Measurements from ENCODE around the gene THOC6.
A peak's percentile ranks its signal among the peaks of the same experiment; 100 is the strongest.
"Not testable (repeated sequence)": the region's sequence is repeated elsewhere in the genome, so short reads cannot be mapped to it uniquely, and the experiment has no call there.

Gene THOC6

DNA sequence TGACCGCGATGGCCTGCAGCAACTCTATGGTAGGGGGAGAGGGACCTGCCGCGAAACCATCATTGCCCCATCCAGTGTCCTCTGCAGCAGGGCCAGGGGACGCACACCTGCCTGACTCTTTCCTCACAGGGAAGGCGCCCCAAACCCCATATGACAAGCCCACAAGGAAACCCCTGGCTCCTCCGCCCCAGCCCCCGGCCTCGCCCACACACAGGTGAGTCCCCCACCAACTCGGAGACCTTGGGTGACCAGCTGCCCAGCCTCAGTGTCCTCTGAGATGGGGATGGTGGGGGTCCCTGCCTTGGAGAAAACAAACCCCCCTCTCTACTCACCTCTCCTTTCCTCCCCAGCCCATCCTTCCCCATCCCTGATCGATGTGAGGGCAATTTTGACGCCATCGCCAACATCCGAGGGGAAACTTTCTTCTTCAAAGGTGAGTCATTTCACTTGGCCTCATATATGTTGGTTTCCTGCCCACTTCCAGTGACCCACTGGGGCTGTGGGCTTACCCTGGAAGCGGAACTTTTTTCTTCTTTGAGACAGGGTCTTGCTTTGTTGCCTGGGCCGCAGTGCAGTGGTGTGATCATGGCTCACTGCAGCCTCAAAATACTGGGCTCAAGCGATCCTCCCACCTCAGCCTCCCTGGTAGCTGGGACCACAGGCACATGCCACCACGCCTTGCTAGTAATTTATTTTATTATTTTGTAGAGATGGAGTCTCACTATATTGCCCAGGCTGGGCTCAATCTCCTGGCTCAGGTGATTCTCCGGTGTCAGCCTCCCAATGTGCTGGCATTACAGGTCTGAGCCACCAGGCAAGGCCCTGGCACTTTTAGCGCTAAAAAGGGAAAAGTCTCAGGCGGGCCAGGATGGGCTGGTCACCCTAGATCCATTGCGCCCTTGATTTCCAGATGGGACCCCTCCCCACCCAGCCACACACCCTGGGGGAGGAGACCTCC lies 33.6 kb downstream of the THOC6 start:
- no peak for DNase-seq

DNA sequence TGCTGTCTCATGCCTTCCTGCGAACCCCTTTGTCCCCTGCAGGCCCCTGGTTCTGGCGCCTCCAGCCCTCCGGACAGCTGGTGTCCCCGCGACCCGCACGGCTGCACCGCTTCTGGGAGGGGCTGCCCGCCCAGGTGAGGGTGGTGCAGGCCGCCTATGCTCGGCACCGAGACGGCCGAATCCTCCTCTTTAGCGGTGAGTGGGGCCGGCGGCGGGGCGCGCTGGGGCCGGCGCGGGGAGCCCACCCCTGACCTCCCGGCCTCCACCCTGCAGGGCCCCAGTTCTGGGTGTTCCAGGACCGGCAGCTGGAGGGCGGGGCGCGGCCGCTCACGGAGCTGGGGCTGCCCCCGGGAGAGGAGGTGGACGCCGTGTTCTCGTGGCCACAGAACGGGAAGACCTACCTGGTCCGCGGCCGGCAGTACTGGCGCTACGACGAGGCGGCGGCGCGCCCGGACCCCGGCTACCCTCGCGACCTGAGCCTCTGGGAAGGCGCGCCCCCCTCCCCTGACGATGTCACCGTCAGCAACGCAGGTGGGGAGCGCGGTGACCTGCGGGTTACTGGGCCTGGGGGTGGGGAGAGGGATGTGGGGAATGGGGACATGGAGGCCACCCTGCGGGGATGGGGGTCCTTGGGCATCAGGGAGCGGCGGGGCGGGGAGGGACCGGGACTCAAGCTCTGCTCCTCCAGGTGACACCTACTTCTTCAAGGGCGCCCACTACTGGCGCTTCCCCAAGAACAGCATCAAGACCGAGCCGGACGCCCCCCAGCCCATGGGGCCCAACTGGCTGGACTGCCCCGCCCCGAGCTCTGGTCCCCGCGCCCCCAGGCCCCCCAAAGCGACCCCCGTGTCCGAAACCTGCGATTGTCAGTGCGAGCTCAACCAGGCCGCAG lies 34.5 kb downstream of the THOC6 start:
- no peak for DNase-seq

DNA sequence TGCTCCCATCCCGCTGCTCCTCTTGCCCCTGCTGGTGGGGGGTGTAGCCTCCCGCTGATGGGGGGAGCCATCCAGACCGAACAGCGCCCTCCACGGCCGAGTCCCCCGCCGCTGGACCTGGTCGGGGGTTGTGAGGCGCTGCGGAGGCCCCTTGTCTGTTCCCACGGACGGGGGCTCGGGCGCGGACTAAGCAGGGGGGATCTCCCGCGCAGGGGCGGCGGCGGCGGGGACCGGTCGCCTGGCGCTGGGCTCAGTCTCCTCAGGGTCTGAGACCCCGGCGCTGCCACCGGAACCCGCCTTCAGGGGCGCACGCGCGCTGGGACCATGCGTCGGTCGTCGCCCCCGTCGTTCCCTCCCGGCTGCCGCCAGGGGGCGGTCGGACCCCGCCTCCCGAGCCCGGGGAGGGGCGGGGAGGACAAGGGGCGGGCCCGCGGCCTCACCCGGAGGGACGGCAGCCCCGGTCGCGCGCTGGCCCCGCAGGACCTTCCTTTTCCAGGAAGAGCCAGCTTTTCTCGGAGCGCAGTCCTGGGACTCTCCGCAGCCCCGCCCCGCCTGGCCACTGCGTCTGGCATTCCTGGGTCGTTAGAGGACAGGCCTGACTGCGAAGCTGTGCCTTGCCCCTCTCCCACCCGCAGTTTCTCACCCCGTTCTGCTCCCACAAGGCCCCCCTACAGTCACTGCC lies 35.3 kb downstream of the THOC6 start:
- peak; percentile 86 for DNase-seq

DNA sequence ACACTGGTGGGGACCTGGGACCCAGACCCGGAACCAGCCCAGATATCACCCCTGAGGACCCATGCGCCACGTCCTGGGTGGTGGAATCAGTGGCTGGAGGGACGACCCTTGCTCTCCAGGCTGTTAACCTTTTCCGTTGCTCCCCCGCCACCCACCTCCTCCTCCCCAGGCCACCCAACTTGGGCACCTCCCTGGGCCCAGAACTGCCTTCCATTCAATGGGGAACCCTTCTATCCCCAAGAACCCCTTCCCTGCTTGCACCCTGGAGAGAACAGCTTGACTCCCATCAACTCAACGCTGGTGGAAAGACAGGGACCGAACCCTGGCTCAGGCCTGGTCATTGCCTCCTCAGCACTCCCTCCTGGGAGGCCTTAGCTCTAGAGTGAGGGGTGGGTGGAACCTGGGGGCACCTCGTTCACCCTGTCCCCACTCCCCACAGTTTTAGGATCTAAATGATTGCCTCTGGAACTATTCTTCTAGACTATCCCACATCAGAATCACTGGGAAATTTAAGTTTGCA lies 35.9 kb downstream of the THOC6 start:
- no peak for DNase-seq

DNA sequence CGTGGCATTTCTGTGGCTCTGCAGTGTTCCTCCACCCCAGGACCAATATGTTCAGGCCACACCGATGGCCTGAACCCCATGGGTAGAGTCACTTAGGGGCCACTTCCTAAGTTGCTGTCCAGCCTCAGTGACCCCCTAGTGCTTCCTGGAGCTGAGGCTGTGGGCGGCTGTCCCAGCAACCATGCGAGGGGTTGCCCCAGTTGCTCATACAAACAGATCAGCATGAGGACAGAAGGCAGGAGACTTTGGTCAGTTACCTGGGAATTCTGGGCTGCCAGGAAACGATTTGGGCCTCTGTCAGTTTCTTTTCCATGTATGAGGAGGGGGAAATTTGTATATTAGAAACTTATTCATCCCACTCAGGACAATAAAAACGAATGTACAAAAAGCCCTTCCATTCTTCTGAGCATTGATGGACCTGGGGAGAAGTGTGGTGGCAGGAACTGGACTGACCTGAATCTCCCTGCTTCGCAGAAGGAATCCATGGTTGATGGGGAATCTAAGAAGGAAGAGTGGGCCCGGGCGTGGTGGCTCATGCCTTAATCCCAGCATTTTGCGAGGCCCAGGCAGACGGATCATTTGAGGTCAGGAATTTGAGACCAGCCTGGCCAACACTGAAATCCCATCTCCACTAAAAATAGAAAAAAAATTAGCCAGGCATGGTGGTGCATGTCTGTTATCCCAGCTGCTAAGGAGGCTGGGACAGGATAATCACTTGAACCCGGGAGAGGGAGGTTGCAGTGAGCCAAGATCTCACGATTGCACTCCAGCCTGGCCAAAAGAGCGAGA lies 36.7 kb downstream of the THOC6 start:
- DNase-seq = no peak

DNA sequence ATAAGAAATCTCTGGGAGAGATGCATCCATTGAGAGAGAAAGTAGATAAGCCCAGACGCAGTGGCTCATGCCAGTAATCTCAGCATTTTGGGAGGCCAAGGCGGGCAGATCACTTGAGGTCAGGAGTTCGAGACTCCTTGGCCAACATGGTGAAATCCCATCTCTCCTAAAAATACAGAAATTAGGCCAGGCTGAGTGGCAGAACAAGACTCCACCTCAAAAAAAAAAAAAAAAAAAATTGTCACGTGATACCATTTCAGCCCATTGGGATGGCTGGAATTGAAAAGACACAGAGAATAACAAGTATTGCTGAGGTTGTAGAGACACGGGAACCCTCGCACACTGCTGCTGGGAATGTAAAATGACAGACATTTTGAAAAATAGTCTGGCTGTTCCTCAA lies 38.7 kb downstream of the THOC6 start:
- no peak for DNase-seq

DNA sequence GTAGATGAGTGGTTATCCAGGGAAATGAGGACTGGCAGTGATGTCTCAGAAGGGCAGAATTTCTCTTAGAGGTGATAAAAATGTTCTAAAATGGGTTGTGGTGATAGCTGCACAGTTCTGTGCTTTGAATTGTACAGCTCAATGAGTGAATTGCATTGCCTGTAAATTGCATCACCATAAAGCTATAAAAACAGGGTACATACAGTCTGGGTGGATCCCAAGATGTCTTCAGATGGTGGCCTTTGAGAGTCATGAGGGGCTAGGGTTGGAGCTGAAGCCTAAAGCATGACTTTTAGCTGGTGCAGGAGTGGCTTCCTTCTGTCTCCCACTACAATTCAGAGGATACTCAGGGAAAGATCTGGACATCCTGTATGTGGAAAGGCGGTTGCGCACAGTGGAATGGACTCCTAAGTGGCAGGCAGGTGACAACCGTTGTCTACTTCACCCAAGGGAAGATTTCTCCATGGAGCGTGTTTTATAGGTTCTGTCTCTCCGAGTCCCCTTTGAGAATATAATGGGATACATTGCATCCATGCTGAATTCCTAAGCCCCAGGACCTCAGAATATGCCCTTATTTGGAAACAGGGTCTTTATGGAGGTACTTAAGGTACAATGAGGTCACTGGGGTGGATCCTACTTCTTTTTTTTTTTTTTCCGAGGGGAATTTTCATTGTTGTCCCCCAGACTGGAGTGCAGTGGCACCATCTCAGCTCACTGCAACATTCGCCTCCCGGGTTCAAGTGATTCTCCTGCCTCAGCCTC lies 40.0 kb downstream of the THOC6 start:
- no peak for DNase-seq

DNA sequence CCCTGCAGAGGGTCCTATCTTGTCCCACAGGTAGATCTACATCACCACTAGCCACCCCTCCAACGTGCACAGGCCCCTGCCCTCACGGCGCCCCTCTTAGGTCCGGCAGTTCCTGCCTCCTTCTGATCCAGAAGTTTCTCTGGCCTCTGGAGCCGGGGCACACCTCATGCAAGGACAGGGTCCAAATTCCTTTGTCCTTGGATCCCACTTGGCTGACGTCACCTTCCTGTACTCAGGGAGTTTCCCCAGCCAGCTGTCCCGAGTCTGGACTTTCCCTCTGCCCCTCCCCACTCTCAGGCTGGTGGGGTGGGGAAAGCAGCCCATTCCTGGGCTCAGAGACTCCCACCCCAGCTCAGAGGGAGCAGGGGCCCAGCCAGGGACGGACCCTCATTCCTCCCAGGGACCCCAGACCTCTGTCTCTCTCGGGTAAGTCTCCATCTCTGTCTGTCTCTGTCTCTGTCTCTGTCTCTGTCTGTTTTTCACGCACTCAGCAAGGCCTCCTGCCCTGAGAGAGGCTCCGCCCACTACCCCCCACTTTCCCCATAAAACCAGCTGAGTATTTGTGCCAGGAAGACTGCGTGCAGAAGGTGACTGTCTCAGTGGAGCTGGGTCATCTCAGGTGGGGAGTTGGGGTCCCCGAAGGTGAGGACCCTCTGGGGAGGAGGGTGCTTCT lies 41.4 kb downstream of the THOC6 start, which contains the start of gene IL32:
TSS of gene IL32 (plus strand) at position 572 of the 673 bp plus-strand sequence. CDS start 172 bp downstream, outside the sequence.
- peak; percentile 76 for DNase-seq

DNA sequence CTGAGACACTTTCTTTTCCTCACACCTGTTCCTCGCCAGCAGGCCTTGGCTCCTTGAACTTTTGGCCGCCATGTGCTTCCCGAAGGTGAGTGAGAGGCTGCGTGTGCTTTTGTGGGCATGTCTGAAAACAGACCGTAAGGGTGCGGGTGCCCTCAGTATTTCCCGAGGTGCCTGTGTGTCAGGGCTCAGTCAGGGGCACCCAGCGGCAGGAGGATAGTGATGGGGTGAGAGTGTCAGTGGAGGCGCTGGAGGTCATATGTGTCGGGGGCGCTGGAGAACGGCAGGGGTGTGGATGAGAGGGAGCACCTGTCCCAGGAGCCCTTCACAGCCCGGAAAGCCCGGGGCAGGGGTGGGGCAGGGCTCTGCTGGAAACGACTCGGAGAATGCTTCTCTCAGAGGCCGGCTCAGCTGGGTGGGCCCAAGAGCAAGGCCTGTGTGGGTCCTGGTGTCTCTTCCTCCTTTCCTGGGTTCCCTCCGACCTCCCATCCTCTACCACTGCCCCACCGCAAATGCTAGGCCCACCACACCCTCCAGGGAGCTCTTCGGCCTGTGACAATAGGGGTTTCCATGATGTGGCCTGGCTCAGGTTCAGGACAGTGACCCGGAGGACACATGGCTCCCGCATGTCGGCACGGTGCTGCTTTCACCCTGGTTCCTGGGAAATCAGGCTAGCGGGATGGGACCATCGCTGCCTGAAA lies 42.1 kb downstream of the THOC6 start:
- DNase-seq = no peak

DNA sequence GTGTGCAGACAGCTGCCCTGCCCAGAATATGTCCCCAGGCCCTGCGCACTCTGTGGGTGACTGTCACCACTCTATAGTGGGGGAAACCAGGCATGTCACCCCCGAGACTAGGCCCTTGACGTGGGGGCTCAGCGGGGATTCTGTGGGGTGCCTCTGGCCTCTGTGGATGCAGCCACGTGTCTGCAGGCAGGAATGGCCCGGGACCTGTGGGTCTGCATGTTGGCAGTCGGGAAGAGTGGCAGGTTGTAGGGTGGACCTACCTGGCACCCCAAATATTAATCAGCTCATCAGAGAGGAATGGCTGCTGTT lies 42.6 kb downstream of the THOC6 start:
- DNase-seq = no peak

DNA sequence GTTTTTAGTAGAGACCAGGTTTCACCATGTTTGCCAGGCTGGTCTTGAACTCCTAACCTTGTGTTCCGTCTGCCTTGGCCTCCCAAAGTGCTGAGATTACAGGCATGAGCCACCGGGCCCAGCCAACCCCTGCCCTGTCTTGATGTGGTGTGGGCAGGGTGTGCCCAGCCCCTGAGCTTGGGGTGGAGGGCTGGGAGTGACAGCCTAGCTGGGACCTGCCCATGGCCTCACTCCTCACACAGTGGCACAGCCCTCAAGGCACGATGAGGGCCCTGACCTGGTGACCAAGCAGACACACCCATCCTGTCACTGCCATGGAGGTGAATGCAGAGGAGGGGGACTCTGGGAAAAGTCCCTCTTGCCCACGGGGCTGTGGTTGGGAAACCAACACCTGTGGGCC lies 44.7 kb downstream of the THOC6 start:
- DNase-seq = no peak

DNA sequence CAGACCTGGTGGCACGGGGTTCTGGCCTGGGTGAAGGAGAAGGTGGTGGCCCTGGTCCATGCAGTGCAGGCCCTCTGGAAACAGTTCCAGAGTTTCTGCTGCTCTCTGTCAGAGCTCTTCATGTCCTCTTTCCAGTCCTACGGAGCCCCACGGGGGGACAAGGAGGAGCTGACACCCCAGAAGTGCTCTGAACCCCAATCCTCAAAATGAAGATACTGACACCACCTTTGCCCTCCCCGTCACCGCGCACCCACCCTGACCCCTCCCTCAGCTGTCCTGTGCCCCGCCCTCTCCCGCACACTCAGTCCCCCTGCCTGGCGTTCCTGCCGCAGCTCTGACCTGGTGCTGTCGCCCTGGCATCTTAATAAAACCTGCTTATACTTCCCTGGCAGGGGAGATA lies 45.3 kb downstream of the THOC6 start:
- DNase-seq = not testable (repeated sequence)

DNA sequence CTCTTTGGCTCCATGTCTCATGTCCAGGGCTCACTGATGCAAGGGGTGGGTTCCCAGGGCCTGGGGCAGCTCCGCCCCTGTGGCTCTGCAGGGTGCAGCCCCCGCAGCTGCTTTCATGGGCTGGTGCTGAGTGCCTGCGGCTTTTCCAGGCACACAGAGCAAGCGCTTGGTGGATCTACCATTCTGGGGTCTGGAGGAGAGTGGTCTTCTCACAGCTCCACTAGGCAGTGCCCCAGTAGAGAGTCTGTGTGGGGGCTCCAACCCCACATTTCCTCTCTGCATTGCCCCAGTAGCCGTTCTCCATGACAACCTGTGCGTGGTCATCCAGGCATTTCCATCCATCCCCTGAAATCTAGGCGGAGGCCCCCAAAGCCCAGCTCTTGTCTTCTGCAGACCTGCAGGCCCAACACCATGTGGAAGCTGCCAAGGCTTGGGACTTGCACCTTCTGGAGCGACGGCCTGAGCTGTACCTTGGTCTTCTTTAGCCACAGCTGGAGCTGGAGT lies 46.8 kb downstream of the THOC6 start:
- DNase-seq = no peak

DNA sequence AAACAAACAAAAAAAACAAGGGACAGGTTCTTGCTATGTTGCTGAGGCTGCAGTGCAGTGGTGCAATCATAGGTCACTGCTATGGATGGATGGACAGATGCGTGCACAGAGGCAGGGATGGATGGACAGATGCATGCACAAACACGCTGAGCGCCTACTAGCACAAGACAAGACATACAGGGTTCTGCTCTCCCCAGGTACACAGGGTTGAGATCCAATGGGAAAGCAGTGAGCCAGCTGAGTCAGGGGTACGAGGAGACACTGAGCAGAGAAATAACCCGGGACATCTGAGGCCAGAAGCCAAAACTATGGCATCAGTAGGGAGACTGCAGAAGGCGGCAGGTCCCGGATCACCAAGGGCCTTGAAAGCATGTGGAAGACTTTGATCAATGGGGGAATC lies 47.8 kb downstream of the THOC6 start:
- DNase-seq = no peak

DNA sequence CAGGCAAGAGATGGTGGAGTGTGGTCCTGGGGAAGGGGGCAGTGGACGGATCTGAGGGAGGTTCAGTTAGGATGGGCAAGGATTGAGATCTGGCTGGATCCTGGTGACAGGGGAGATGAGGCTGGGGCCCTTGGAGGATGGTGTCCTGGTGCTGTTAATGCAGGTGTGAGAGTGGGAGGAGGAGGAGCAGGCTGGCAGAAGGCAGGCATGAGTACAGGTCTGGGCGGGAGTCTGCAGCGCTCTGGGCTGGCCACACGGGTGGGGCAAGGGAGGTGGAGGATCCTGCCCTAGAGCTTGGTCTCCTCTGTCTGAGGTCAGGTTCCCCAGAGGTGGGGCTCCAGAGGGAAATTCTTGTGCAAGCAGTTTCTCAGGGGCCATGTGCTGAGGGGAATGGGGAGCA lies 48.3 kb downstream of the THOC6 start:
- not testable (repeated sequence) for DNase-seq

DNA sequence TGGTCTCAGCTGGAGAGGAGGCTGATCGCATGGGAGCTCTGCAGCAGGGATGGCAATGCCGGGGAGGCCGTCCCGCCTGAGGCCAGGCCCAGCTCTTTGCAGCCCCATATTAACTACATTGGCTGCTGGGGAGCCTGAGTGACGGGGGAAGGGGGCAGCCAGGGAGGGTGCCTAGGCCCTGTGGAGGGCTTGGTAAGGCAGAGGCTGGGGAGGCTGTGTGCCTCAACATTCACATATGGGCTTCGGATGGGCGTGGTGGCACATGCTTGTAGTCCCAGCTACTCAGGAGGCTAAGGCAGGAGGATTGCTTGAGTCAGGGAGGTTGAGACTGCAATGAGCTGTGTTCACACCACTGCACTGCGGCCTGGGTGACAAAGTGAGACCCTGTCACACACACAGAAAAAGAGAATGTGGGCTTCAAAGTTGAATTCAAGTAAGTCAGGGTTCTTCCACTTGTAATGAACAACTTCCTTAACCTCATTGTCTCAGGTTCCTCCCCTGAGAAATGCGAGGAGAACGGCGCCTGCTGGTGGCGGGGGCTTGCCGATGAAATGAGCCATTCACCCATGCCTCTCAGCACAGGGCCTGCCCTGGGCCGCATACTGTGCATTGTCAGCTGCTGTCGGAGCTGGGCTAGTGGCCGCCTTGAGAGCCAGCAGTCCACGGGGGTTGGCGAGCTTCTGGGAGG lies 48.9 kb downstream of the THOC6 start:
- DNase-seq = not testable (repeated sequence)

DNA sequence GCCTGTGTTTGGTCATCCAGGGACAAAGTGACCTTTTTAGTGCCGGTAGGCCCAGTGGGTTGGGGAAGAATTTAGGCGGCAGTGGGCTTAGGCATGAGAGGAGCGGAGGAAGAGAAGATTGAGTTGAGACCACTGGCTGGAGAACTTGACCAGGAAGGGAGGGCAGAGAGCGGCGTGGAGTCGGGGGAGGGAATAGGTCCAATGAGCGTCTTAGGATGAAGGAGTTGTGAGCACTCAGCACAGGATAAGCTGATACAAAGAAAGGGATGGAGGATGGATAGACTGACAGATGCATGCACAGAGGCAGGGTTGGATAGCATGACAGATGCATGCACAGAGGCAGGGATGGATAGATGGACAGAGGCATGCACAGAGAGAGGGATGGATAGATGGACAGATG lies 49.6 kb downstream of the THOC6 start:
- DNase-seq = no peak

DNA sequence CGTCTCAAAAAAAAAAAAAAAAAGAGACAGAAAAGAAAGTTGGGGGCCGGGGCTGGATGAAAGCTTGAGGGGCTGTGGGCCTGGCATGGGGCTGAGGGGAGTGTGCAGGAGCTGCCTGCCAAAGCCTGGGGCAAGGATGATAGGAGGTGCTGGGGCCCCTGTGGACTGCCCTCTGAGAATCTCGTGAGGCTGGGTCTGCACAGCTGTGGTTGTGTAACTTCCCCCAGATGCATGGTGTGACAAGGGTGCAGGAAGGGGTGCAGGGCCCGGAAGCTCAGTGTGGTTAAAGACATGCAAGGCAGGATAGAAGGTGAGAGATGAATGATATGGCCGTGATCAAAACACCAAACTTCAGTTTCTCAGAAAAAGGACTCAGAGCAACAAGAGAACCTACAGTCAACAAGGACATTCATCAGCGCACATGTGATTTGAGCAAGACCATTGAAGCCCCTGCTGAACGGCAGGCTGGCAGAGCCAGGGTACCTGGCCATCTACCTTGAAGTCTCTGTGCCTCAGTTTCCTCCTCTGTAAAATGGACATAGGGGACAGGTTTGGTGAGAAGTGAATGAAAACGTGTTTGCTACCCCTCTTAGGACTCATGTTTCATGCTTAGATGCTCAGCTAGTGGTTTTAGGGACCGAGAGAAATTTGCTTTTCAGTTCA lies 51.2 kb downstream of the THOC6 start:
- DNase-seq = no peak

DNA sequence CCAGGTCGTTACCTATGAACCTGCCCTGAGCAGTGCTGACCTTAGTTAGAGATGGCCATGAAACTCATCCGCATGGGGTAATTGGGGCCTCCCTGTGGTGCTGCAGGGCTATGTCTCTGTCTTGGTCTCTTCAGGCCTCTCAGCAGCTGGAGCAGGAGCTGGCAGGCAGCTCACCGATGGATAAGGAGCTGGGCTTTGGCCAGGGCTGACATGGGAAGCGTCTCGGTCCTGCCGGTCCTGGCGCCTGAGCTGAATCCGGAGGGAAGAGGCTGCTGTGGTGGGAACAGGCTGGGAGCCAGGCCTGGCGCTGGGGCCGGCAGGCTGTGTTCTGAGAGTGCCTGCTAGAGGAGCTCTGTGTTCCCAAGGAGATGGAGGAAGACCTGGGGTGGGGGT lies 51.7 kb downstream of the THOC6 start:
- no peak for DNase-seq
